NCI-H345 treated with DMSO at 0.1 percent for 48 hours (cell line): ENCODE results near the gene GRIK5.
"Not testable (repeated sequence)": the region's sequence is repeated elsewhere in the genome, so short reads cannot be mapped to it uniquely, and the experiment has no call there.

Experiments used
- DNase-seq: peaks from one replicate; lab custom pipeline; 2025; ENCODE audit not compliant: unreplicated experiment; lab: John Stamatoyannopoulos, UW

GRIK5 gene, protein sequence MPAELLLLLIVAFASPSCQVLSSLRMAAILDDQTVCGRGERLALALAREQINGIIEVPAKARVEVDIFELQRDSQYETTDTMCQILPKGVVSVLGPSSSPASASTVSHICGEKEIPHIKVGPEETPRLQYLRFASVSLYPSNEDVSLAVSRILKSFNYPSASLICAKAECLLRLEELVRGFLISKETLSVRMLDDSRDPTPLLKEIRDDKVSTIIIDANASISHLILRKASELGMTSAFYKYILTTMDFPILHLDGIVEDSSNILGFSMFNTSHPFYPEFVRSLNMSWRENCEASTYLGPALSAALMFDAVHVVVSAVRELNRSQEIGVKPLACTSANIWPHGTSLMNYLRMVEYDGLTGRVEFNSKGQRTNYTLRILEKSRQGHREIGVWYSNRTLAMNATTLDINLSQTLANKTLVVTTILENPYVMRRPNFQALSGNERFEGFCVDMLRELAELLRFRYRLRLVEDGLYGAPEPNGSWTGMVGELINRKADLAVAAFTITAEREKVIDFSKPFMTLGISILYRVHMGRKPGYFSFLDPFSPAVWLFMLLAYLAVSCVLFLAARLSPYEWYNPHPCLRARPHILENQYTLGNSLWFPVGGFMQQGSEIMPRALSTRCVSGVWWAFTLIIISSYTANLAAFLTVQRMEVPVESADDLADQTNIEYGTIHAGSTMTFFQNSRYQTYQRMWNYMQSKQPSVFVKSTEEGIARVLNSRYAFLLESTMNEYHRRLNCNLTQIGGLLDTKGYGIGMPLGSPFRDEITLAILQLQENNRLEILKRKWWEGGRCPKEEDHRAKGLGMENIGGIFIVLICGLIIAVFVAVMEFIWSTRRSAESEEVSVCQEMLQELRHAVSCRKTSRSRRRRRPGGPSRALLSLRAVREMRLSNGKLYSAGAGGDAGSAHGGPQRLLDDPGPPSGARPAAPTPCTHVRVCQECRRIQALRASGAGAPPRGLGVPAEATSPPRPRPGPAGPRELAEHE

DNA sequence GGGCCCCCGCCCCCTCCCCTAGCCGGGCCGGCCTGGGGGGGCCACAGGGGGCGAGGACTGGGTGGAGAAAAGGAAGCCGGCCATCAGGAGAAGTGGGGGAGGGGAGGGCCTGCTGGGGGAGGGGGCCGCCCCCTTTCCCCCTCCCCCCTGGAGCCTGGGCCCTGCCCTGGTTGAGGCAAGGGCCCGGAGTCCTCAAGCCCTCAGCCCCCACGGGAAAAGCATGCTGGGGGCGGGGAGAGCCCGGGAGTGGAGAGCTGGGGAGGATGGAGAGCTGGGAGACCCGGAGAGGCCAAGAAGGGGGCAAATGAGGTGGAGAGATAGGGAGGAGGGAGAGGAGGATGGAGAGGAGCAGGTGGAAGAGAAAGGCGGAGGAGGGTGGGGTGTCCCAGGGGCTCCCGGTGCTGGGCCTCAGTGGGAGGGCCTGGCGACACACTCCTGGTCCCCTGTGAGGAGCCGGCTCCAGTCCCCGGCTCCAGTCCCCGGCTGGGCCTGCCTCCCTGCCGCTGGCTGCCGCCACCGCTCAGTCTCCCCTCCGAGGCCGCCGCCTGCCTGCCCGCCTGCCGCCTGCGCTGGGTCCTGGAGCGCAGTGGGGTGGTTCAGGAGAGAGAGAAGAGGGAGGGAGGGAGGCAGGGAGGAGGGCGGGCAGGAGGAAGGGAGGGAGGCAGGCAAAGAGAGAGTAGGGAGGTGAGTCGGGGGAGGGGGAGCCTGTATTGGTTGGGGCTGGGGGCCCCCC lies at the start of gene GRIK5:
GRIK5 (minus strand) TSS at position 588 of the 733 bp plus-strand sequence. CDS start 4,436 bp downstream, outside the sequence.
- no peak for DNase-seq

DNA sequence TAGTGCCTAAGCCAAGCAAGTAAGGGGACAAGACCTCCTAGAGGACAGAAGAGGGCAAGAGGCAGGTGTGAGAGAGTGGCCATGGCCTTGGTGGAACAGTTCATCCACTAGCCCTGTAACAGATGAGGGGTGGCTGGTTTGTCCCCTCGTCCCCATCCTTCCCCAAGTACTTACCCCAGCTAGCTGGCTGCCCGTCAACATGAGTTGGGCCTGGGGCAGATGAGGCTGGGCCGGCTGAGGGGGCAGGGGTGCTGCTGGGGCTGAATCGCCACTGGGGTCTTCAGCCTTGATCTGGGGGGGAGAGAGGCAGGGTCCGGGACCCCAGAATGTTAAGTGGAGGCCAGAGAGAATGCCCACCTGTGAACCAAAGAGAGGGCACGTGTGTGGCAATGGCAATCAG lies 47.1 kb upstream of the GRIK5 start:
- no peak for DNase-seq

DNA sequence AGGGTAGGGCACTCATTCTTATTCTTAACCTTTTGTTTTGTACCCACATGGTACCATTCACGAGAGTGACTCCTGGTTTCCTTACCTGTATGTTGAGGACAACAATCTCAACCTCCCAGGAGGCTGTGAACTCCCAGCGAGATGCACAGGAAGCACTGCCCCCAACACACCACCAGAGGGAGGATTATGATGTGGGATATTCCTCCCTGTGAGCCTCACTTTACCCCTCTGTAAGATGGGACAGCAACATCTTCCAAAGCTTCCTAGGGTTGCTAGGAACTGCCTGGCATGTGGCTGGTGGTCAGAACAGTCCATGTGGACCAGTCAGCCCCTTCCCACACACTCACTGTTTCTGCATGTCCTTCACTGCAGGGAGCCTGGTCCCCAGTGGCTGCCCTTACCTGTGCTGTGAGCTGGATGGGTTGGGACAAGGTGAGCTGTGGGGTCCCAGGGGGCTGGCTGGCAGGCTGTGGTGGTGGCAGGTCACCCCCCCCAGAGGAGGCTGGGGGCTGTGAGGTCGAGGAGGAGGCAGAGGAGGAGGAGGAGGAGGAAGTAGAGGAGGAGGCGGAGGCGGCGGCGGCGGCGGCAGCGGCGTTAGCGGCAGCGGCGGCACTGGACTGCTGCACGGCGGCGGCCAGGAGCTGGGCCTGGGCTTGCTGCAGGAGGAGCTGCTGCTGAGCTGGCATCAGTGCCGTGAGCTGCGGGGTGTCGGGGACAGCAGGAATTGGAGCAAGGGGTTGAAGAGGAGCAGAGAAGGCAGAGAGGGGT lies 46.5 kb upstream of the GRIK5 start:
- DNase-seq, result no peak

DNA sequence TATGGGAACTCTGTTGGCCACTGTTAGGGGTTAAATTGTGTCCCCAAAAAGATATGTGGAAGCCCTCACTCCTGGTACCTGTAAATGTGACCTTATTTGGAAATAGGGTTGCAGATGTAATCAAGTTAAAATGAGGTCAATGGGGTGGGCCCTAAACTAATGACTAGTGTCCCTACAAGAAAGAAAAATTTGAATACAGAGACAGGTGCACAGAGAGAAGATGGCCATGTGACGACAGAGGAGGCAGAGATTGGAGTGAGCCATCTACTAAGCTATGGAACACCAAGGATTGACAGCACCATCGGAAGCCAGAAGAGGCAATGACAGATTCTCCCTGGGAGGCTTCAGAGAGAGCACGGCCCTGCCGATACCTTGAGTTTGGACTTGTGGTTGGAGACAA lies 45.7 kb upstream of the GRIK5 start:
- no peak for DNase-seq

DNA sequence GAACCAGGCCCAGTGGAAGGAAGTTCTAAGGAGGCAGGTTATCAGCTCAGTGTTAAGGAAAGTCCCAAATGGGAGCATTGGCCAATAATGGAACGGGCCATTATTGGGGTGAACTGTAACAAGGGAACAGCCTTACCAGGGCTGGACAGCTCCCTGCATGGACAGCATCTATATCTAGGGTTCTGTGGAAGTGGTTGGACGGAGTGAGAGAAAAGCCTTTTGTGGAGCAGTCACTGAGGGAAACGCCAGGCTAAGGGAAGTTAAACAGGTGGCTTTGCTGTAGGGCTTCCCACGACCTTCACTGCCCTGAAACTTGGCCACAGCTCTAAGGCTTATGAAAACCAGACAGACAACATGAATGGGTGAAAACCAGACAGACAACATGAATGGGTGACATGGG lies 45.2 kb upstream of the GRIK5 start:
- no peak for DNase-seq

DNA sequence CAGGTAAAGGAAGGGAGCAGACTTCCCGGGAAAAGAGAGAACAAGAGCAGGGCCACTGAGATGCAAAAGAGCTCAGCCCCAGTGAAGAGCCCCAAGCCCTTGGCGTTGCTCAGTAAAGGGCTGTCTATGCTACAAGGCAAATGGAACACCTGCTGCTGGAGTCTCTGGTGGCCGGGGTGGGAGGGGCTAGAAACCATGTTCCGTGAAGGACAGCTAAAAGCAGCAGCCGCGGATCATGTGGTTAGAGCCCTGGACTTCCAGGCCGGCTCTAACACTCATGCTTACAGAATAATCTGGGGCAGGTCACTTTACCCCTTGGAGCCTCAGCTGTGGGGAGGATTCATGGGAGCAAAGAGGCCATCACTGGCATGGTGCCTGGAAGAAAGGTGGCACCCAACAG lies 44.4 kb upstream of the GRIK5 start:
- DNase-seq, result peak; percentile 50

DNA sequence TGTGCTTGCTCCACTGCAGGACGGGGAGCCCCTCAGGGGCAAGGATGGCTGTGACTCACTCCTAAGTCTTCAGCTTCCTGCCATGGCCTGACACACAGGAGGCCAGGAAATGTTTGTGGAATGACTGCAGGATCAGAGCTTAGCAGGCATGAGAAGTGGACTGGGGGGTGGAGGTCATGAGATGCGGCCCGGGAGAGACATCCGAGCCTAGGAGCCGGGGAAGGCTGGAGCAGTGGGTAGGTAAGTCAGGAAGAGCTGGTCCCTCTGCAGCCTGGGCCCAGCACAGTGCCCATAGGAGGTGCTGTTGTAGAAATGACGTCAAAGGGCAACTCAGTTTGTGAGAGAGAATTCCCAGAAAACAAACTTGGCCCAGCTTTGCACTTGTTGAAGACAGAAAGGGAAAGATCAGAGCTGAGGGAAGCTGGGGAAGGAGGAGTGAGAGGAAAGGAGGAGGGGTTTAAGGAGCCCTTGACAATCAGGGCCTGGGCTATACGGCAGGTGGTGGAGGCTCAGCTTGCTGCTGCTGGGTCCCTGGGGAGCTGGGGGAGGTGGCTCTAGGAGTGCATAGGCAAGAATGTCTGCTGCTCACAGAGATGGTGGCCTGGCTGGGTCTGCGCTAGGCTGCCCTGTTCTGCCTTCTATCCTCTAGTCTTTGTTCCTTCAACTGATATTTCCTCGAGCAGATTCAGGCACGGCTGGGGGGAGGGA lies 43.8 kb upstream of the GRIK5 start:
- peak; percentile 50 for DNase-seq

DNA sequence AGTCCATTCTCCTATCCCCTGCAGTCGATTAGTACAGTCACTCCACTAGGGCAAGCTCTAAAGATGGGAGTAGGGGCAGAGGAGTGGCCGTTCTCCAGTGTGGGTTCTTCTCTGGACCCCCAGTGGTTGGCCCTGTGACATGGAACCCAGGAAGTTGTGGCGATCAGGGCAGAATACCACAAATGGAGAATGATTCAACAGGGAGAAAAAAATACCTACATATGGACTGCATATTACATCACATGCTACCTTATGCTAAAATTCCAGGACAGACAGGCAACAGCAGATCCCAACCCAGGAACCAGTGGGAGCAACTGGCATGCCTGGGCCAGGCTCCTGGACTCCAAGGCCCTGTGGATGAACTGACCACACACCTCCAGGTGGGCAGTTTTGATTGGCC lies 41.8 kb upstream of the GRIK5 start:
- DNase-seq, result no peak

DNA sequence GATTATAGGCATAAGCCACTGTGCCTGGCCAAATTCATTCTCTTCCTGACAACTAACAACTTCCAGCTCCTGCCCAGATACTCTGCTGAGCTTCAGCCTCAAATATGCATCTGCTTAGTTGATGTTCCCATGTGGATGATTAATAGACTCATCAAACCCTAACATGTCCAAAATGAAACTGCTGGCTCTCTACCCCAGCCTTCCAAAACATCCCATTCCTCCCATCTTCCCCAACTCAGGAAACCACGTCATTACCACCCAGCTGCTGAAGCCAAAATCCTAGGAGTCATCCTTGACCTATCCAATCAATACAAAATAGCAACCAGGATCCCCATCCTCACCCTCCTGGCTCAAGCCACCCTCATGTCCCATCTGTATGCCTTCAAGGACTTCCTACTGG lies 41.4 kb upstream of the GRIK5 start:
- DNase-seq, result no peak

DNA sequence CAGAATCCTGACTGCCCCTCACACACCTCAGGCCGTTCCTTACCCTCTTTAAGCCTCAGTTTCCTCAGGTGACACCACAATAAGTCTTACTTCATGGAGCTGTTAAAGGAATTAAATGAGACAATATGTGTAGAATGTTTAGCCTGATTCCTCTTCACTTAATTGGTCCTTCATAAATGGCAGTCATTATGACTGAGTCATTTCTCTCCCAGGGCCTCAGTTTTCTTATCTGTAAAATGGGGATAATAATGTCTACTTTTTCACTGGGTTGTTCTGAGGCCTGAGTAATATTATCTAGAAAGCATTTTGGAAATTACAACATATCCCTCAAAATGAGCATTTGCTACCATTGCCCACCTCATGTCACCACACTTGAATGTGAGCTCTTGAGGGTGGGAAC lies 40.7 kb upstream of the GRIK5 start:
- DNase-seq, result no peak

DNA sequence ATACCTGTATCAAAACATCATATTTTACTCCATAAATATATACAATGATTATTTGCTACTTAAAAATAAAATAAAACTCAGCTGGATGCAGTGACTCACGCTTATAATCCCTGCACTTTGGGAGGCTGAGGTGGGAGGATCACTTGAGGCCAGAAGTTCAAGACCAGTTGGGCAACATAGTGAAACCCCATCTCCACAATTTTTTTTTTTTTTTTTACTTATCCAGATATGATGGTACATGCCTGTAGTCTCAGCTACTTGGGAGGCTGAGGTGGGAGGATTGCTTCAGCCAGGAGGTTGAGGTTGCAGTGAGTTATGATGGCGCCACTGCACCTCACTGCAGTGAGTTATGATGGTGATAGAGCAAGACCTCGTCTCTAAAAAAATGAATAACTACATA lies 39.9 kb upstream of the GRIK5 start:
- DNase-seq, result no peak

DNA sequence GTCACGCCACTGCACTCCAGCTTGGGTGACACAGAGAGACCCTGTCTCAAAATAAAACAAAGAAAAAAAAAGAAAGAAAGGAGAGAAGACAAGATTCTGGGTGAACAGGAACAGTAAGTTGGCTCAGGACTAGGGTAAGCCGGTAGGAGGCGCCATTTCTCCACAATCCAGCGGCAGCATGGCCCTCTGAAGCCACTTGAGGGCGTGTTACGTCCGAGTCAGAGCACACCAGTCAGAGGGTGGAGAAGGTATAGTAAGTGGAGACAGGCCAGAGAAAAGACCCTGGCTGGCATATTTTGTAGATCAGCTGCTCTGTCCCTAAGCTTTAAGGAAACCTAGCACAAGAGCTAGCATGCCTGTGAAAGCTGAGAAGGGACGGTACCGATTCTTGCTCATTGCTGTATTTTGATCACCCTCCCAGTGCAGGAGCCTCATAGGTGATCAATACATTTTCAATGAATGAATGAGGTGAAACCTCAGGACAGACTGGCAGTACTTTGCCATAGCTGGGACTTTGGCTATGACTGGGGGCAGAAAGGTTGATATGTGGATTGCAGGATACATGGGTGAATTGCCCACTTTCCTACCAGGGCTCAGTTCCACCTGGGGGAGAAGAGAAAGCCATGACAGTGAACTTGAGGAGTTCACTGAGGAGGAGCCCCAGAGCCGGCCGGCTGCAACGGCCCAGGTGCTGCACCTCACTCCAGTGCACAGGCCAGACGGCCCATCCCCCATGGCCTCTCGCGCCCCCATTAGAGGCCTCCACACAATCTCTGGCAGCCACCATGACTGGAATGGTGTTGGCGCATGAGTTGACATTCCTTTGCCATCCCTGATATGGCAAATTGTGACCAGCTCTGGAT lies 38.8 kb upstream of the GRIK5 start:
- peak; percentile 52 for DNase-seq

DNA sequence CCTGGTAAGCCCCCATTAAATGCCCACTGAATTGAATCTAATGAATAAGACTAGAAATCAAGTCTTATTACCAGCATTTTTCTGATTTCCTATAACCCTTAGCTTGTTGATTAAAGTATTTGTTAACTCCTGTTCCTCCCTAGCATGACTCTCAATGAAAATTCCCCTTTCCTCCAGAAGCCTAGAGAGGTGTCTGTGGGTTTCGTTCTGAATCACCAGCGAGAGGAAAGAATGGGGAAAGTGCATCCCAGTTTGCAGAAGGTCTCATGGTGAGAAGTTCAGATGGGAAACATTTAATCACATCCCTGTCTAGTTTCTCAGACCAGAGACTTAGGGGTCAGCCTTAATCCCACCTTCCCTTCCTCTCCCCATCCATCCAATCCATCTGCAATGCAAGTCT lies 35.4 kb upstream of the GRIK5 start:
- DNase-seq, result no peak

DNA sequence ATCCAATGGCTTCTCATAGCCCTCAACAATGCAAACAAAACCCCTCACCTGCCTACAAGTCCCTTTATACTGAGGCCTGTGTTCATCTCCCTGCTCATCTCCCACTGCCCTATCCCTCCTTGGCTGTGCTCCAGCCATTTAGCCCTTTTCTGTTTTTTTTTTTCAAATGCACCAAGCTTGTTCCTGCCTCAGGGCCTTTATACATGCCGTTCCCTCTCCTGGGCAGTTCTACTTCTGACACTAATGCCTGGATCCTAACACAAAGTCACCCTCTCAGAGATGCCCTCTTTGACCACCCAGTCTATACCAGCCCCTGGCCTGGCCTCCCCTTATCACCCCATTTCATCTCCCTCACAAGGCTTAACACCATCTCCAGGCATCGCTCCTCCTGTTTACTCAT lies 32.9 kb upstream of the GRIK5 start:
- DNase-seq, result no peak

DNA sequence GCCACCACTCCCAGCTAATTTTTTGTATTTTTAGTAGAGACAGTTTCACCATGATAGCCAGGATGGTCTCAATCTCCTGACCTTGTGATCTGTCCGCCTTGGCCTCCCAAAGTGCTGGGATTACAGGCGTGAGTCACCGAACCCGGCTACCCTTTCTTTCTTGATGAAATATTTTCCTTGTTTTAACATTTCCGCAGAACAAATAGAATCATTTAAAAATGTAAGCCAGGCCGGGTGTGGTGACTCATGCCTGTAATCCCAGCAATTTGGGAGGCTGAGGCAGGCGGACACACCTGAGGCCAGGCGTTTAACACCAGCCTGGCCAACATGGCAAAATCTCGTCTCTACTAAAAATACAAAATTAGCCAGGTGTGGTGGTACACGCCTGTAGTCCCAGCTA lies 30.2 kb upstream of the GRIK5 start:
- not testable (repeated sequence) for DNase-seq

DNA sequence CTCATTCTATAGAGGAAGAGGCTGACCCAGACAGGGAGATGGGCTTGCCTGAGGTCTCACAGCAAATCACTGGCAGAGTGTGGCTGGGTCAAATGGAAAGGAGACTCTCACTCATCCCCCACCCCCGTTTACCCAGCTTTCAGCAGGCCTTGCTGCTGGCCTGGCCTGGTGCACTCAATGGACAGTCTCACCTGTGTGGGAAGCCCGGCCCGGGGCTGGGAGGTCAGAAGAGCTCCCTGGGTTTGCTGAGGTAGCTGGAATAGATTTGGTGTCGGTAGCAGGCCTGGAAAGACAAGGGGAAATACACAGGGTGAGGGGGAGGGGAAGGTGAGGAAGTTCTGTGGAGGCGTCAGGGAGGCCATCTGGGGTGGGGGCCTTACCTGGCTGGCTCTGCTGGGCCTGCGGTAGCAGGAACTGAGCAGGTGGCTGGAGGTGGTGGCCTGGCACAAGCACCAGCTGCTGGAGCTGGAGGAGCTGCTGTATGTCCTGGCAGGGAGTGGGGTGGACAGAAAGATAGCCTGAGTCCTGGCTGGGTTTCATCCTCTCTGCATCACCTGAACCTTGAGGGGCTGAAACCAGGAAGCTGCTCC lies 29.4 kb upstream of the GRIK5 start:
- DNase-seq, result no peak

DNA sequence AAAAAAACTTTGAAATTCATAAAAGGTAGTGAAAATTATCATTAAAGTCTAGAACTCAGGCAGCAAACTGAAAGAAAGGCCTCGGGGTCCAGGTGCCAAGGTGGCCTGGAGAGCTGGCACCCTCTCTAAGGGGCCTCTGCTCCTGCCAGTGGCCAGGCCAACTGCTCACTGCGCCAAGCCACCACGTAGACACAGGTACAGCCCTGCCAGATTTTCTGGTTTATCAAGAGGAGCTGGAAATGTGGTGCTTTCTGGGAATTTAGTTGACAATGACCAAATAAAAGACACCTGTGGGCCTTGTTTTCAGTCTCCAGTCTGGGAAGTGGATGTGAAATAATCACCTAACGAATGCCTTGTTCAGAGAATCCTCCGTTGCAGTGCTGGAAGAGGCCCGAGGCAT lies 28.8 kb upstream of the GRIK5 start:
- DNase-seq, result no peak

DNA sequence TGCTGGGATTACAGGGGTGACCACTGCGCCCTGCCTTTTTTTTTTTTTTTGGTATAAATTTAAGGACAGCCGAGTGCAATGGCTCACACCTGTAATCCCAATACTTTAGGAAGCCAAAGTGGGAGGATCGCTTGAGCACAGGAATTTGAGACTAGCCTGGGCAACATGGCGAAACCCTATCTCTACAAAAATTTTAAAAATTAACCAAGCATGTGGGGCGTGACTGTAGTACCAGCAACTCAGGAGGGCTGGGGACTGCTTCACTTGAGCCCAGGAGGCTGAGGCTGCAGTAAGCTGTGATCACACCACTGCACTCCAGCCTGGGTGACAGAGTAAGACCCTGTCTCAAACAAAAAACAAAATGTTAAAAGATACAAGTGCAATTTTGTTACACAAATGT lies 27.5 kb upstream of the GRIK5 start:
- DNase-seq, result no peak
